HepG2 (cell line): ENCODE results near the gene ZDHHC14. TPM values are rescaled to one million over a fixed set of nuclear protein-coding genes. Genes with fewer than 3 reads are reported as not detected.

Experiments used
- CBX1 ChIP-seq: IDR thresholded peaks from one replicate; pipeline ENCODE4 v1.6.1; 2016; ENCODE audit warnings: antibody characterized with exemption, low read depth
- FOXA3 ChIP-seq: IDR thresholded peaks from 2 replicates; pipeline ENCODE4 v1.6.1; 2016; ENCODE audit warnings: missing genetic modification reagents, missing compliant biosample characterization
- HNRNPUL1 ChIP-seq: fragments of 200-400 bp; formaldehyde crosslinking; IDR thresholded peaks from 2 replicates; pipeline ENCODE4 v1.6.1; 2017; ENCODE audit warnings: low read depth, mild to moderate bottlenecking, low read length, moderate library complexity
- KAT8 ChIP-seq: IDR thresholded peaks from 2 replicates; pipeline ENCODE4 v1.6.1; 2016; ENCODE audit warnings: missing genetic modification reagents, missing compliant biosample characterization
- KLF11 ChIP-seq: IDR thresholded peaks from 2 replicates; pipeline ENCODE4 v1.6.1; 2016; ENCODE audit warnings: missing compliant biosample characterization
- MATR3 ChIP-seq: sonication (generic); formaldehyde crosslinking; IDR thresholded peaks from 2 replicates; pipeline ENCODE4 v1.4.0; 2020; ENCODE audit warnings: missing genetic modification reagents
- MBNL3 ChIP-seq: fragments of 250-450 bp; sonication (Bioruptor Pico); conservative IDR thresholded peaks from 2 replicates; pipeline ENCODE4 v1.8.0; 2022; ENCODE audit warnings: mild to moderate bottlenecking, inconsistent platforms
- SETDB1 ChIP-seq: sonication (generic); formaldehyde crosslinking; IDR thresholded peaks from 2 replicates; pipeline ENCODE4 v1.5.1; 2020; ENCODE audit warnings: missing genetic modification reagents, mild to moderate bottlenecking, borderline replicate concordance
- TCF12 ChIP-seq, 2 experiments: fragments of 450-650 bp in 1 of 2; sonication (generic) in 1 of 2; formaldehyde crosslinking in 1 of 2; IDR thresholded peaks; 2 replicates each; pipeline versions ENCODE4 v1.6.1 to v1.8.0; 2017 to 2022; ENCODE audit warnings: antibody characterized with exemption in 1 of 2, mild to moderate bottlenecking in 1 of 2, missing genetic modification reagents in 1 of 2, moderate library complexity in 1 of 2
- U2AF2 ChIP-seq: fragments of 200-400 bp; formaldehyde crosslinking; IDR thresholded peaks from 2 replicates; pipeline ENCODE4 v1.6.1; 2017; ENCODE audit warnings: low read depth, mild to moderate bottlenecking, low read length
- WIZ ChIP-seq: sonication (generic); formaldehyde crosslinking; IDR thresholded peaks from 2 replicates; pipeline ENCODE4 v1.5.1; 2020; ENCODE audit warnings: mild to moderate bottlenecking, missing genetic modification reagents
- ZNF33A ChIP-seq: sonication (generic); formaldehyde crosslinking; IDR thresholded peaks from 2 replicates; pipeline ENCODE4 v1.5.1; 2020; ENCODE audit warnings: missing genetic modification reagents, mild to moderate bottlenecking, moderate library complexity, borderline replicate concordance
- ZNF430 ChIP-seq: sonication (generic); formaldehyde crosslinking; IDR thresholded peaks from 2 replicates; pipeline ENCODE4 v1.9.0; 2021; ENCODE audit warnings: mild to moderate bottlenecking, missing genetic modification reagents
- ZNF549 ChIP-seq: sonication (generic); formaldehyde crosslinking; IDR thresholded peaks from 2 replicates; pipeline ENCODE4 v1.5.0; 2020; ENCODE audit warnings: missing genetic modification reagents
- ZNF720 ChIP-seq: sonication (generic); formaldehyde crosslinking; IDR thresholded peaks from 2 replicates; pipeline ENCODE4 v1.4.0; 2020; ENCODE audit warnings: missing genetic modification reagents
- ZNF724P ChIP-seq: sonication (generic); formaldehyde crosslinking; IDR thresholded peaks from 2 replicates; pipeline ENCODE4 v1.8.0; 2022; ENCODE audit warnings: missing genetic modification reagents, borderline replicate concordance
- polyA plus RNA-seq, 8 experiments: library from polyadenylated mRNA; depleted of rRNA in 3 of 8; stranded (reverse) in 7 of 8; unstranded in 1 of 8; fragments of >200 nt; fragmentation: Illumina TruSeq in 4 of 8; extraction: Trizol in 4 of 8; gene quantifications; 2 replicates each; pipeline versions ENCODE4 v1.2.1 to v1.2.3, GENCODE V29; 2011 to 2016; ENCODE audit warnings: low read depth in 4 of 8, missing spikeins in 1 of 8, mixed read lengths in 1 of 8; ENCODE audit not compliant: insufficient read depth in 1 of 8
- total RNA-seq, 5 experiments: library from RNA; depleted of rRNA; stranded (reverse); fragments of >200 nt; fragmentation: Illumina TruSeq; extraction: Trizol; gene quantifications; 2 replicates each; pipeline ENCODE4 v1.2.3, GENCODE V29; 2016; ENCODE audit warnings: low read depth in 1 of 5
- TF ChIP-seq, protein P1 (sequence below): sonication (generic); formaldehyde crosslinking; conservative IDR thresholded peaks from 2 replicates; pipeline ENCODE4 v1.4.0; 2020; ENCODE audit warnings: missing genetic modification reagents
- TF ChIP-seq, protein P2 (sequence below): sonication (generic); formaldehyde crosslinking; IDR thresholded peaks from 2 replicates; pipeline ENCODE4 v1.5.0; 2020; ENCODE audit warnings: missing genetic modification reagents
- TF ChIP-seq, protein P3 (sequence below): IDR thresholded peaks from 2 replicates; pipeline ENCODE4 v1.6.1; 2016
- TF ChIP-seq, protein P4 (sequence below): IDR thresholded peaks from 2 replicates; pipeline ENCODE4 v1.6.1; 2018; ENCODE audit warnings: missing genetic modification reagents
- TF ChIP-seq, protein P5 (sequence below): IDR thresholded peaks from 2 replicates; pipeline ENCODE4 v1.6.1; 2016; ENCODE audit warnings: low read depth, borderline replicate concordance
- TF ChIP-seq, protein P6 (sequence below): sonication (generic); formaldehyde crosslinking; IDR thresholded peaks from 2 replicates; pipeline ENCODE4 v1.8.0; 2022; ENCODE audit warnings: mild to moderate bottlenecking, missing genetic modification reagents; ENCODE audit not compliant: insufficient replicate concordance

Gene ZDHHC14
- total and polyA plus RNA-seq, 2 of the 13 experiments (the other 11 are each of a cell fraction or from before 2014, with no cell fraction given), result 3.7 to 9.5 TPM

DNA sequence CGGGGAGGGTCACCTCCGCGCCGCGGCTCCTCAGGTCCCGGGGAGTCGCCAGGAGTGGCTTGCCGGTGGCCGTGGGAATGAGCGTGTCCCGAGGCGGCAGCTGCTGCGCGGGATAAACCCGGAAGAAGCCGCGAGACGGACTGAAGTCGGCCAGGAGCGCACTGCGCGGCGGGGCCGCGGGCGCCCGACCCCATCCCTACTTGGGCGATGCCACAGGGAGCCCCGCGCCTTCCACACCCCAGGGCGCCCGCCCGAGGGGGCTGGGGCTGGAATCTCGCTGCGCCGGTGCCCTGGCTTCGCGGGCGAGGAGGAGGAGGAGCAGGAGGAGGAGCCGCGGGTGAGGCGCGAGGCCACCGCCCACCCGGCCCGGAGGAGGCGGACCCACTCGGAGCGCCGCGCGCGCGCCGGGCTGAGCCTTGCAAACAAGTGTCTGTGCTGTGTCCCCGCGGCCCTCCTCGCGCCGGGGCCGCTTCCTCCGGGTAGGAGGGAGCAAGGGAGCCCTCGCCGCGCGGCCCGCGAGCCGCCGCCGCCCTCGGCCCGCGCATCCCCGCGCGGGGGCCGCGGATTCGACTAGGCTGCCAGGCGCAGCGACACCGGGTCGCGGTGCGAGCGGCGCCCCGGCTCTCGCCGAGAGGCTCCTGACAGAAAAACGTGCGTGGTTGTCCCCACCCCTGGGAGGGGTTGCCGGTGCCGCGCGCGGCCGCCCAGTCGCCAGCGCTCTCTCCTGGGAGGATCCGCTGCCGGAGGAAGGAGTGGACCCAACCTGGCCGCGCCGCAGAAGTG, at the start of gene ZDHHC14 (continued):
- TF ChIP-seq ZNF549 (CRISPR knock-in tag) (no peak), U2AF2 (no peak), KLF11 (CRISPR knock-in tag) (peak; percentile 58; the same call in 1 of the 2 replicates), CBX1 (peak; percentile 59), WIZ (CRISPR knock-in tag) (no peak), TCF12 (IDR thresholded peaks at IDR 0.05) (no peak), TCF12 (CRISPR knock-in tag; IDR thresholded peaks at IDR 0.05) (0 out of 2 replicates have a peak, but pooled peaks have one; percentile 73), ZNF724P (CRISPR knock-in tag) (0 out of 2 replicates have a peak, but pooled peaks have one; percentile 32), ZNF430 (CRISPR knock-in tag) (no peak), ZNF33A (CRISPR knock-in tag) (no peak), FOXA3 (CRISPR knock-in tag) (no peak; the same call in 1 of the 2 replicates), MBNL3 (no peak), KAT8 (no peak; the same call in 1 of the 2 replicates), MATR3 (CRISPR knock-in tag) (no peak), HNRNPUL1 (no peak), ZNF720 (CRISPR knock-in tag) (no peak), SETDB1 (CRISPR knock-in tag) (no peak)
- TF ChIP-seq, protein P1, sequence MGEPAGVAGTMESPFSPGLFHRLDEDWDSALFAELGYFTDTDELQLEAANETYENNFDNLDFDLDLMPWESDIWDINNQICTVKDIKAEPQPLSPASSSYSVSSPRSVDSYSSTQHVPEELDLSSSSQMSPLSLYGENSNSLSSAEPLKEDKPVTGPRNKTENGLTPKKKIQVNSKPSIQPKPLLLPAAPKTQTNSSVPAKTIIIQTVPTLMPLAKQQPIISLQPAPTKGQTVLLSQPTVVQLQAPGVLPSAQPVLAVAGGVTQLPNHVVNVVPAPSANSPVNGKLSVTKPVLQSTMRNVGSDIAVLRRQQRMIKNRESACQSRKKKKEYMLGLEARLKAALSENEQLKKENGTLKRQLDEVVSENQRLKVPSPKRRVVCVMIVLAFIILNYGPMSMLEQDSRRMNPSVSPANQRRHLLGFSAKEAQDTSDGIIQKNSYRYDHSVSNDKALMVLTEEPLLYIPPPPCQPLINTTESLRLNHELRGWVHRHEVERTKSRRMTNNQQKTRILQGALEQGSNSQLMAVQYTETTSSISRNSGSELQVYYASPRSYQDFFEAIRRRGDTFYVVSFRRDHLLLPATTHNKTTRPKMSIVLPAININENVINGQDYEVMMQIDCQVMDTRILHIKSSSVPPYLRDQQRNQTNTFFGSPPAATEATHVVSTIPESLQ (CRISPR knock-in tag), result no peak
- TF ChIP-seq, protein P2, sequence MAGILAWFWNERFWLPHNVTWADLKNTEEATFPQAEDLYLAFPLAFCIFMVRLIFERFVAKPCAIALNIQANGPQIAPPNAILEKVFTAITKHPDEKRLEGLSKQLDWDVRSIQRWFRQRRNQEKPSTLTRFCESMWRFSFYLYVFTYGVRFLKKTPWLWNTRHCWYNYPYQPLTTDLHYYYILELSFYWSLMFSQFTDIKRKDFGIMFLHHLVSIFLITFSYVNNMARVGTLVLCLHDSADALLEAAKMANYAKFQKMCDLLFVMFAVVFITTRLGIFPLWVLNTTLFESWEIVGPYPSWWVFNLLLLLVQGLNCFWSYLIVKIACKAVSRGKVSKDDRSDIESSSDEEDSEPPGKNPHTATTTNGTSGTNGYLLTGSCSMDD (CRISPR knock-in tag), result no peak
- TF ChIP-seq, protein P3, sequence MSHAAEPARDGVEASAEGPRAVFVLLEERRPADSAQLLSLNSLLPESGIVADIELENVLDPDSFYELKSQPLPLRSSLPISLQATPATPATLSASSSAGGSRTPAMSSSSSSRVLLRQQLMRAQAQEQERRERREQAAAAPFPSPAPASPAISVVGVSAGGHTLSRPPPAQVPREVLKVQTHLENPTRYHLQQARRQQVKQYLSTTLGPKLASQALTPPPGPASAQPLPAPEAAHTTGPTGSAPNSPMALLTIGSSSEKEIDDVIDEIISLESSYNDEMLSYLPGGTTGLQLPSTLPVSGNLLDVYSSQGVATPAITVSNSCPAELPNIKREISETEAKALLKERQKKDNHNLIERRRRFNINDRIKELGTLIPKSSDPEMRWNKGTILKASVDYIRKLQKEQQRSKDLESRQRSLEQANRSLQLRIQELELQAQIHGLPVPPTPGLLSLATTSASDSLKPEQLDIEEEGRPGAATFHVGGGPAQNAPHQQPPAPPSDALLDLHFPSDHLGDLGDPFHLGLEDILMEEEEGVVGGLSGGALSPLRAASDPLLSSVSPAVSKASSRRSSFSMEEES, result no peak
- TF ChIP-seq, protein P4, sequence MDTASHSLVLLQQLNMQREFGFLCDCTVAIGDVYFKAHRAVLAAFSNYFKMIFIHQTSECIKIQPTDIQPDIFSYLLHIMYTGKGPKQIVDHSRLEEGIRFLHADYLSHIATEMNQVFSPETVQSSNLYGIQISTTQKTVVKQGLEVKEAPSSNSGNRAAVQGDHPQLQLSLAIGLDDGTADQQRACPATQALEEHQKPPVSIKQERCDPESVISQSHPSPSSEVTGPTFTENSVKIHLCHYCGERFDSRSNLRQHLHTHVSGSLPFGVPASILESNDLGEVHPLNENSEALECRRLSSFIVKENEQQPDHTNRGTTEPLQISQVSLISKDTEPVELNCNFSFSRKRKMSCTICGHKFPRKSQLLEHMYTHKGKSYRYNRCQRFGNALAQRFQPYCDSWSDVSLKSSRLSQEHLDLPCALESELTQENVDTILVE (CRISPR knock-in tag), result peak; percentile 27; the same call in 1 of the 2 replicates
- TF ChIP-seq, protein P5, sequence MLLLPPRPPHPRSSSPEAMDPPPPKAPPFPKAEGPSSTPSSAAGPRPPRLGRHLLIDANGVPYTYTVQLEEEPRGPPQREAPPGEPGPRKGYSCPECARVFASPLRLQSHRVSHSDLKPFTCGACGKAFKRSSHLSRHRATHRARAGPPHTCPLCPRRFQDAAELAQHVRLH (CRISPR knock-in tag), result no peak; the same call in 1 of the 2 replicates
- TF ChIP-seq, protein P6, sequence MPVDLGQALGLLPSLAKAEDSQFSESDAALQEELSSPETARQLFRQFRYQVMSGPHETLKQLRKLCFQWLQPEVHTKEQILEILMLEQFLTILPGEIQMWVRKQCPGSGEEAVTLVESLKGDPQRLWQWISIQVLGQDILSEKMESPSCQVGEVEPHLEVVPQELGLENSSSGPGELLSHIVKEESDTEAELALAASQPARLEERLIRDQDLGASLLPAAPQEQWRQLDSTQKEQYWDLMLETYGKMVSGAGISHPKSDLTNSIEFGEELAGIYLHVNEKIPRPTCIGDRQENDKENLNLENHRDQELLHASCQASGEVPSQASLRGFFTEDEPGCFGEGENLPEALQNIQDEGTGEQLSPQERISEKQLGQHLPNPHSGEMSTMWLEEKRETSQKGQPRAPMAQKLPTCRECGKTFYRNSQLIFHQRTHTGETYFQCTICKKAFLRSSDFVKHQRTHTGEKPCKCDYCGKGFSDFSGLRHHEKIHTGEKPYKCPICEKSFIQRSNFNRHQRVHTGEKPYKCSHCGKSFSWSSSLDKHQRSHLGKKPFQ (CRISPR knock-in tag), result no peak
